Tibial nerve (tissue), 4 donors: ENCODE data around the gene GATC. TPM values are rescaled to one million over a fixed set of nuclear protein-coding genes. Genes with fewer than 3 reads are reported as not detected.

ENCODE experiments used
- DNase-seq, 2 donors: peaks; one replicate each; pipeline ENCODE4 v3.0.0-alpha.2; 2019; ENCODE audit warnings: low spot score in 2 of 2
- H3K27ac ChIP-seq, 4 donors: fragments of 200-600 bp; sonication (generic) in 3 of 4; one replicate each; pipeline ENCODE4 v1.5.1; 2017 to 2019; ENCODE audit warnings: mild to moderate bottlenecking in 1 of 4
- H3K27me3 ChIP-seq, 2 donors: fragments of 200-600 bp; sonication (generic) in 1 of 2; one replicate each; pipeline versions ENCODE4 v1.5.1 to v1.6.0; 2017 to 2019
- H3K36me3 ChIP-seq, 3 donors: fragments of 200-600 bp; sonication (generic); one replicate each; pipeline ENCODE4 v1.5.1; 2018 to 2019
- H3K4me1 ChIP-seq, 4 donors: fragments of 200-600 bp; sonication (generic) in 3 of 4; one replicate each; pipeline ENCODE4 v1.5.1; 2017 to 2019
- H3K4me3 ChIP-seq, 4 donors: fragments of 200-600 bp; sonication (generic) in 3 of 4; one replicate each; pipeline ENCODE4 v1.5.1; 2017 to 2019; ENCODE audit warnings: mild to moderate bottlenecking in 1 of 4, moderate library complexity in 1 of 4
- H3K9me3 ChIP-seq, 4 donors: fragments of 200-600 bp; sonication (generic) in 3 of 4; one replicate each; pipeline ENCODE4 v1.5.1; 2017 to 2019
- CTCF ChIP-seq, 5 experiments: fragments of 200-600 bp in 3 of 5; fragments of 450-650 bp in 2 of 5; sonication (generic) in 3 of 5; IDR thresholded peaks; one replicate each; pipeline ENCODE4 v1.5.1; 2016 to 2019; ENCODE audit warnings: antibody characterized with exemption in 5 of 5, mild to moderate bottlenecking in 3 of 5, moderate library complexity in 2 of 5
- EP300 ChIP-seq, 2 donors: sonication (generic); formaldehyde crosslinking; IDR thresholded peaks; one replicate each; pipeline ENCODE4 v1.6.1; 2017; ENCODE audit warnings: antibody characterized with exemption in 2 of 2, mild to moderate bottlenecking in 1 of 2
- POLR2A ChIP-seq, 2 donors: fragments of 450-650 bp; IDR thresholded peaks; one replicate each; pipeline ENCODE4 v1.6.1; 2017; ENCODE audit warnings: antibody characterized with exemption in 2 of 2, mild to moderate bottlenecking in 2 of 2, moderate library complexity in 2 of 2
- WGBS, 2 donors: methylation state at CpG; one replicate each; pipeline ENCODE4 v1.1.5; 2018; 5-methylcytosine and 5-hydroxymethylcytosine counted together
- total RNA-seq, 4 donors: library from RNA; depleted of rRNA; stranded (reverse); fragments of >200 nt; gene quantifications; one replicate each; pipeline ENCODE4 v1.1.0, GENCODE V29; 2016

GATC gene
- total RNA-seq, 4 donors from 2014 or later, result 21.0 to 37.3 (median 29.2) TPM

DNA sequence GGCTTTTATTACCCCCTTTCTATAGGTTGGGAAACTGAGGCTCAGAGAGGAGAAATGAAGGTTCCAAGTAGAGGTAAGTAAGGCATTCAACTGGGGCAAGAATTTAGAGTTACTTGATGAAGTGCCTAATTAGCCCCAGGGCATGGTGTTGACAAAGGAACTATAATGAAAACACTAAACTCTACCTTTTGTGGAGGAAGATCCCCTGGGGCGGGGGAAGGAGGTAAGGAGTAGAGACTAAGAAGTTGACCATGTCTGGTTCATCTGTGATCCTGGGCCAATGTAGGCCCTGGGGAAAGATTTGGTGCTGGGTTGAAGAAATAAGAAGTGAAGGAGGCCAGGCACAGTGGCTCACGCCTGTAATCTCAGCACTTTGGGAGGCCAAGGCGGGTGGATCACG, 24.5 kb upstream of the GATC start:
- no peaks in the 10 kb centered on the region for H3K9me3 ChIP-seq
- H3K27me3 ChIP-seq, result no peaks in the 10 kb centered on the region
- H3K36me3 ChIP-seq, result no peaks in the 10 kb centered on the region
- WGBS, 2 donors, result 78 to 79% methylated on average over 4 of the region's 4 CpGs
- H3K4me3 ChIP-seq, result no peak overlapping the region
- H3K4me1 ChIP-seq, result no peaks in the 10 kb centered on the region
- no peak for DNase-seq
- H3K27ac ChIP-seq, result no peak overlapping the region
- no peak for TF ChIP-seq POLR2A (IDR thresholded peaks at IDR 0.05)
- no peak for TF ChIP-seq EP300 (IDR thresholded peaks at IDR 0.05)
- TF ChIP-seq CTCF (IDR thresholded peaks at IDR 0.05), result no peak

GRCh38 chr12:120422892-120423456, 23.3 kb upstream of the GATC start:
- no peaks in the 10 kb centered on the region for H3K36me3 ChIP-seq
- 64 to 70% methylated on average over 7 of the region's 7 CpGs for WGBS, 2 donors
- H3K4me3 ChIP-seq, result no peak overlapping the region
- no peak overlapping the region for H3K27ac ChIP-seq
- TF ChIP-seq CTCF (IDR thresholded peaks at IDR 0.05) (no peak), EP300 (IDR thresholded peaks at IDR 0.05) (no peak), POLR2A (IDR thresholded peaks at IDR 0.05) (no peak)
- H3K9me3 ChIP-seq, result no peaks in the 10 kb centered on the region
- H3K27me3 ChIP-seq, result peaks cover 0 to 5% of the 10 kb centered on the region in 2 donors
- H3K4me1 ChIP-seq, result no peaks in the 10 kb centered on the region
- no peak for DNase-seq

GRCh38 chr12:120425797-120426196, 20.4 kb upstream of the GATC start:
- Histone ChIP-seq H3K27ac (no peak overlapping the region), H3K36me3 (no peaks in the 10 kb centered on the region), H3K4me3 (no peak overlapping the region), H3K9me3 (no peaks in the 10 kb centered on the region), H3K4me1 (no peaks in the 10 kb centered on the region), H3K27me3 (peaks cover 0 to 11% of the 10 kb centered on the region in 2 donors)
- DNase-seq, result no peak
- TF ChIP-seq CTCF (IDR thresholded peaks at IDR 0.05) (no peak), POLR2A (IDR thresholded peaks at IDR 0.05) (no peak), EP300 (IDR thresholded peaks at IDR 0.05) (no peak)
- WGBS, 2 donors, result 82 to 83% methylated on average over 3 of the region's 3 CpGs

- Histone ChIP-seq H3K9me3 (no peaks in the 10 kb centered on the region), H3K4me3 (no peak overlapping the region), H3K4me1 (no peaks in the 10 kb centered on the region), H3K27ac (no peak overlapping the region), H3K27me3 (peaks cover 0 to 20% of the 10 kb centered on the region in 2 donors), H3K36me3 (no peaks in the 10 kb centered on the region)
- DNase-seq, result no peak
- 54 to 59% methylated on average over 8 of the region's 8 CpGs for WGBS, 2 donors
- TF ChIP-seq POLR2A (IDR thresholded peaks at IDR 0.05) (no peak), CTCF (IDR thresholded peaks at IDR 0.05) (no peak), EP300 (IDR thresholded peaks at IDR 0.05) (no peak)
Measured at GRCh38 chr12:120428597-120429229, 17.5 kb upstream of the GATC start.

DNA sequence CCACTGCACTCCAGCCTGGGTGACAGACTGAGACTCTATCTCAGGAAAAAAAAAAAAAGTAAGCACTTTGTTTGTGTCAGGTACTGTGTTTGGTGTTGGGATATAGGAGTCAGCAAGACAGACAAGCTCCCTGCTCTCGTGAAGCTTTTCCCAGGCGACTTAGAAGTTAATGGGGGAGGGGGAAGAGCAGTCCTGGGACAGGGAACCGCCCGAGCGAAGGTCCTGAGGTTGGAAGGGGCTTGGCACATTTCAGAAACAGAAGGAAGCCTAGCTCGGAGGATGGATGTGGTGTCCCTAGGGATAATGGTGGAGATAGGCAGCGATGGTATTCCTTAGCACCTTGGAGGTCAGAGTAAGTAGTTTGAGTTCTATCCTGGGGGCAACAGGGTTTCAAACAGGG, 16.9 kb upstream of the GATC start:
- H3K27me3 ChIP-seq, result peaks cover 0 to 20% of the 10 kb centered on the region in 2 donors
- H3K27ac ChIP-seq, result no peak overlapping the region
- no peak overlapping the region for H3K4me3 ChIP-seq
- H3K9me3 ChIP-seq, result no peaks in the 10 kb centered on the region
- no peaks in the 10 kb centered on the region for H3K36me3 ChIP-seq
- no peak for TF ChIP-seq EP300 (IDR thresholded peaks at IDR 0.05)
- no peak for TF ChIP-seq CTCF (IDR thresholded peaks at IDR 0.05)
- no peak for TF ChIP-seq POLR2A (IDR thresholded peaks at IDR 0.05)
- DNase-seq, result no peak
- 55 to 56% methylated on average over 7 of the region's 7 CpGs for WGBS, 2 donors
- H3K4me1 ChIP-seq, result no peaks in the 10 kb centered on the region
